Uterus (tissue), 4 donors: Measurements from ENCODE around the gene MFAP5. TPM values are rescaled to one million over a fixed set of nuclear protein-coding genes. Genes with fewer than 3 reads are reported as not detected.

Experiments
- DNase-seq, 2 donors: peaks; one replicate each; pipeline ENCODE4 v3.0.0-alpha.2; 2019 to 2020
- H3K27ac ChIP-seq, 2 donors: fragments of 200-600 bp; sonication (generic); 1 replicate in 1 of 2; 2 replicates in 1 of 2; pipeline ENCODE4 v1.5.1; 2016 to 2018
- H3K27me3 ChIP-seq, 2 donors: fragments of 200-600 bp; sonication (generic); one replicate each; pipeline ENCODE4 v1.5.1; 2018 to 2019; ENCODE audit warnings: control low read depth in 1 of 2
- H3K36me3 ChIP-seq, 2 donors: fragments of 200-600 bp; sonication (generic); one replicate each; pipeline ENCODE4 v1.5.1; 2019; ENCODE audit warnings: control low read depth in 1 of 2
- H3K4me1 ChIP-seq, 2 donors: fragments of 200-600 bp; sonication (generic); one replicate each; pipeline ENCODE4 v1.5.1; 2018 to 2019; ENCODE audit warnings: control low read depth in 1 of 2
- H3K4me3 ChIP-seq, 2 donors: fragments of 200-600 bp; sonication (generic); 1 replicate in 1 of 2; 2 replicates in 1 of 2; pipeline ENCODE4 v1.5.1; 2018 to 2019; ENCODE audit warnings: mild to moderate bottlenecking in 1 of 2
- H3K9me3 ChIP-seq, 2 donors: fragments of 200-600 bp; sonication (generic); one replicate each; pipeline ENCODE4 v1.5.1; 2019; ENCODE audit warnings: control low read depth in 1 of 2
- POLR2A ChIP-seq, 2 donors: fragments of 450-650 bp; IDR thresholded peaks; one replicate each; pipeline ENCODE4 v1.6.1; 2016; ENCODE audit warnings: antibody characterized with exemption in 2 of 2, mild to moderate bottlenecking in 1 of 2, moderate library complexity in 1 of 2
- intact Hi-C: fragments of 100-400 bp; cut with DNase I; formaldehyde crosslinking; loops from one replicate; pipeline ENCODE4 v1.15.1; 2023; ENCODE audit warnings: low total_unique reads
- total RNA-seq, 4 donors: library from RNA; depleted of rRNA in 3 of 4; stranded (reverse); fragments of >200 nt in 3 of 4; gene quantifications; one replicate each; pipeline versions ENCODE4 v1.1.0 to v1.2.4, GENCODE V29; 2014 to 2023
- TF ChIP-seq, protein P1 (sequence below), 4 experiments: fragments of 200-600 bp in 2 of 4; fragments of 450-650 bp in 2 of 4; sonication (generic) in 2 of 4; IDR thresholded peaks; one replicate each; pipeline ENCODE4 v1.5.1; 2016 to 2019; ENCODE audit warnings: antibody characterized with exemption in 4 of 4, mild to moderate bottlenecking in 2 of 4, moderate library complexity in 1 of 4
- donor health status: DM: yes; HTN: yes; CAD: no.

MFAP5 gene
- total RNA-seq, 4 donors from 2014 or later: 36.8 to 259 (median 151) TPM

GRCh38 chr12:8685051-8685450 is 22.4 kb upstream of the MFAP5 start:
- no peaks in the 10 kb centered on the region for H3K9me3 ChIP-seq
- H3K4me1 ChIP-seq: no peaks in the 10 kb centered on the region
- TF ChIP-seq, protein P1, sequence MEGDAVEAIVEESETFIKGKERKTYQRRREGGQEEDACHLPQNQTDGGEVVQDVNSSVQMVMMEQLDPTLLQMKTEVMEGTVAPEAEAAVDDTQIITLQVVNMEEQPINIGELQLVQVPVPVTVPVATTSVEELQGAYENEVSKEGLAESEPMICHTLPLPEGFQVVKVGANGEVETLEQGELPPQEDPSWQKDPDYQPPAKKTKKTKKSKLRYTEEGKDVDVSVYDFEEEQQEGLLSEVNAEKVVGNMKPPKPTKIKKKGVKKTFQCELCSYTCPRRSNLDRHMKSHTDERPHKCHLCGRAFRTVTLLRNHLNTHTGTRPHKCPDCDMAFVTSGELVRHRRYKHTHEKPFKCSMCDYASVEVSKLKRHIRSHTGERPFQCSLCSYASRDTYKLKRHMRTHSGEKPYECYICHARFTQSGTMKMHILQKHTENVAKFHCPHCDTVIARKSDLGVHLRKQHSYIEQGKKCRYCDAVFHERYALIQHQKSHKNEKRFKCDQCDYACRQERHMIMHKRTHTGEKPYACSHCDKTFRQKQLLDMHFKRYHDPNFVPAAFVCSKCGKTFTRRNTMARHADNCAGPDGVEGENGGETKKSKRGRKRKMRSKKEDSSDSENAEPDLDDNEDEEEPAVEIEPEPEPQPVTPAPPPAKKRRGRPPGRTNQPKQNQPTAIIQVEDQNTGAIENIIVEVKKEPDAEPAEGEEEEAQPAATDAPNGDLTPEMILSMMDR (IDR thresholded peaks at IDR 0.05): no peak
- no peak for TF ChIP-seq POLR2A (IDR thresholded peaks at IDR 0.05)
- DNase-seq: no peak
- H3K27ac ChIP-seq: no peak overlapping the region
- intact Hi-C loops: loop anchor here (10.0 kb wide), 1 partner anchor 210 kb away; no protein-coding TSS in a partner anchor
- H3K36me3 ChIP-seq: no peaks in the 10 kb centered on the region
- H3K4me3 ChIP-seq: no peak overlapping the region
- H3K27me3 ChIP-seq: no peaks in the 10 kb centered on the region

DNA sequence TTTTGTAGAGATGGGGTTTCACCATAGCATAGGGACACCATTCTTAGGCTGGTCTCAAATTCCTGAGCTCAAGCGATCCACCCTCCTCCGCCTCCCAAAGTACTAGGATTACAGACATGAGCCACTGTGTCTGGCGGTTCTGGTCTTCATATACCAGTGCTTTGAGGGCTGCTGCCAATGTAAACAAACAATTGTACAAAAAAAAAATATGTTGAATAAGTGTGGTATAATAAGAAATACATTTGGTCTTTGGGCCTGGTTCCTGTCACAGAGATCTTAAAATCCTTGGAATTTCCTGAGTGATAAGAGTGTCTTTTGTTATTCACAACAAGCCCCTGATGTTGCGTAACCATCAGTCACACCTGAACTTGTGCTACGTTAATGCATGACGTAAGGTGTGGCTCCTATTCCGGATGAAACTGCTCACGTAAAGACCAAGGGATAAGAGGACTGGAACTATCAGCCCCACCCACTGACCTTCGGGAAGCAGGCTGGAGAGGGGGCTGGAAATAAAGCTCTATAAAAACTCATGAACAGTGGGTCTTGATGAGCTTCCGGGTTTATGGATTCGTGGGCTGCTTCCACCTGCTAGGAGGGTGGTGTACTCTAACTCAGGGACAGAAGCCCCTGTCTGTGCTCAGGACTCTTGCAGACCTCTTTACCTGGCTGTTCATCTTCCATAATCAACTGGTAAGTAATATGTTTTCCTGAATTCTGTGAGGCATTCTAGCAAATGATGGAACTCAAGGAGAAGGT is 18.7 kb upstream of the MFAP5 start:
- Histone ChIP-seq H3K27me3 (no peaks in the 10 kb centered on the region), H3K4me1 (no peaks in the 10 kb centered on the region), H3K27ac (peak overlapping the region; percentile 17 to 76), H3K36me3 (no peaks in the 10 kb centered on the region), H3K4me3 (no peak overlapping the region), H3K9me3 (no peaks in the 10 kb centered on the region)
- DNase-seq: peak in 1 of 2 donors; percentile 31
- intact Hi-C loops: loop anchor here (10.0 kb wide), 1 partner anchor 213 kb away; no protein-coding TSS in a partner anchor
- TF ChIP-seq, protein P1 (IDR thresholded peaks at IDR 0.05): no peak
- no peak for TF ChIP-seq POLR2A (IDR thresholded peaks at IDR 0.05)

GRCh38 chr12:8680533-8680932 is 17.9 kb upstream of the MFAP5 start:
- no peak for DNase-seq
- Histone ChIP-seq H3K27ac (peak overlapping the region in 1 of 2 donors; percentile 76), H3K4me3 (no peak overlapping the region), H3K4me1 (no peaks in the 10 kb centered on the region), H3K36me3 (no peaks in the 10 kb centered on the region), H3K9me3 (no peaks in the 10 kb centered on the region), H3K27me3 (no peaks in the 10 kb centered on the region)
- intact Hi-C loops: loop anchor here (10.0 kb wide), 1 partner anchor 214 kb away; no protein-coding TSS in a partner anchor
- TF ChIP-seq POLR2A (IDR thresholded peaks at IDR 0.05): no peak
- TF ChIP-seq, protein P1 (IDR thresholded peaks at IDR 0.05): no peak

GRCh38 chr12:8678661-8679111 is 16.1 kb upstream of the MFAP5 start:
- Histone ChIP-seq H3K4me1 (no peaks in the 10 kb centered on the region), H3K9me3 (no peaks in the 10 kb centered on the region), H3K4me3 (no peak overlapping the region), H3K36me3 (no peaks in the 10 kb centered on the region), H3K27ac (peak overlapping the region in 1 of 2 donors; percentile 19), H3K27me3 (no peaks in the 10 kb centered on the region)
- DNase-seq: no peak
- TF ChIP-seq, protein P1 (IDR thresholded peaks at IDR 0.05): no peak
- TF ChIP-seq POLR2A (IDR thresholded peaks at IDR 0.05): no peak
- intact Hi-C loops: loop anchor here (10.0 kb wide), 1 partner anchor 146 kb away; the partner anchor contains the start of gene A2ML1

DNA sequence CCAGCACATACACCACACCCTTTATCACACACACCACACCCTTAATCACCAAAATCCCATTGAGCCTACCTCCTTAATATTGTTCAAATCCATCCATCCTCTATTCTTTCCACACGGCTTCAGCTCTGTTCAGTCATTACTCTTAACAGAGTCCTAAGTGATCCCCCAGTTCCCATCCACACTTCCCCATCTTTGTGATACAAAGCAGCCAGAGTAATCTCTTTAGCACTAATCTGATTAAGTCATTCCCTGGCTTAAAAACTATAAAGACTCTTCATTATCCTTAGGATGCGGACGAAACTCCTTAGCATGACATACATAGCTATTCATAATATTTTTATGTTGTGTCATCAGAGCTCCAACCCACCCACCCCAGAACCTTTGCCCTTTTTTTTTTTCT is 14.7 kb upstream of the MFAP5 start:
- intact Hi-C loops: loop anchor here (10.0 kb wide), 1 partner anchor 147 kb away; the partner anchor contains the start of gene A2ML1
- Histone ChIP-seq H3K27ac (no peak overlapping the region), H3K4me3 (no peak overlapping the region), H3K9me3 (no peaks in the 10 kb centered on the region), H3K27me3 (no peaks in the 10 kb centered on the region), H3K36me3 (no peaks in the 10 kb centered on the region), H3K4me1 (no peaks in the 10 kb centered on the region)
- DNase-seq: no peak
- TF ChIP-seq, protein P1 (IDR thresholded peaks at IDR 0.05): no peak
- TF ChIP-seq POLR2A (IDR thresholded peaks at IDR 0.05): no peak
